Chondrocyte (in vitro differentiated cells): Measurements from ENCODE around the gene GSC. TPM values are rescaled to one million over a fixed set of nuclear protein-coding genes. Genes with fewer than 3 reads are reported as not detected.
A peak's percentile ranks its signal among the peaks of the same experiment; 100 is the strongest.

Experiments
- DNase-seq: peaks from one replicate; pipeline ENCODE4 v3.0.0; 2021; ENCODE audit warnings: mixed read lengths, low spot score
- H3K27ac Mint-ChIP-seq: one replicate; pipeline ENCODE4 v1.8.0; 2021; ENCODE audit warnings: mild to moderate bottlenecking, moderate library complexity, mixed read lengths; ENCODE audit not compliant: unreplicated experiment
- H3K27me3 Mint-ChIP-seq: 2 replicates; pipeline ENCODE4 v1.8.0; 2021; ENCODE audit warnings: low read depth, mixed read lengths
- H3K36me3 Mint-ChIP-seq: 2 replicates; pipeline ENCODE4 v1.8.0; 2021; ENCODE audit warnings: low read depth, mixed read lengths
- H3K4me1 Mint-ChIP-seq: 2 replicates; pipeline ENCODE4 v1.8.0; 2021; ENCODE audit warnings: low read depth, mild to moderate bottlenecking, mixed read lengths
- H3K4me3 Mint-ChIP-seq: one replicate; pipeline ENCODE4 v1.8.0; 2021; ENCODE audit warnings: mild to moderate bottlenecking, moderate library complexity, mixed read lengths; ENCODE audit not compliant: unreplicated experiment
- H3K9me3 Mint-ChIP-seq: 2 replicates; pipeline ENCODE4 v1.8.0; 2021; ENCODE audit warnings: low read depth, mixed read lengths
- CTCF ChIP-seq: fragments of 200-600 bp; sonication (generic); IDR thresholded peaks from 2 replicates; pipeline ENCODE4 v1.5.0; 2021; ENCODE audit warnings: antibody characterized with exemption, mild to moderate bottlenecking, moderate library complexity
- long read RNA-seq: library from polyadenylated mRNA; stranded (forward); transcript quantifications from one replicate; pipeline ENCODE4 v2.0.0, GENCODE V29; 2021
- total RNA-seq: library from RNA; stranded (reverse); gene quantifications from 3 replicates; pipeline ENCODE4 v1.2.1, GENCODE V29; 2021

The GSC gene
- total RNA-seq = not detected in 3 replicates
- long read RNA-seq = 0 reads

GRCh38 chr14:94769391-94770250 is at the start of gene GSC:
GSC (minus strand) TSS chr14:94770113; CDS start chr14:94770015, 98 bp downstream.
- H3K27me3 Mint-ChIP-seq = peaks cover 85% of the 10 kb centered on the region

GRCh38 chr14:94819531-94819930 is 49.6 kb upstream of the GSC start:
- Mint-ChIP-seq H3K4me1 (peaks cover 3% of the 10 kb centered on the region), H3K27me3 (peaks cover 5% of the 10 kb centered on the region), H3K27ac (no peak overlapping the region), H3K36me3 (peaks cover 2% of the 10 kb centered on the region), H3K9me3 (peaks cover 4% of the 10 kb centered on the region), H3K4me3 (no peak overlapping the region)
- DNase-seq = peak; percentile 53
- no peak for TF ChIP-seq CTCF

More at GRCh38 chr14:94769391-94770250, at the start of gene GSC:
- Mint-ChIP-seq H3K27ac (no peak within 1 kb of the TSS), H3K36me3 (peaks cover 10% of the 10 kb centered on the region), H3K4me3 (peak within 1 kb of the TSS; percentile 67), H3K4me1 (peaks cover 26% of the 10 kb centered on the region), H3K9me3 (no peaks in the 10 kb centered on the region)
- TF ChIP-seq CTCF = no peak
- DNase-seq = no peak

- H3K4me1 Mint-ChIP-seq = no peaks in the 10 kb centered on the region
- no peak overlapping the region for H3K4me3 Mint-ChIP-seq
- H3K36me3 Mint-ChIP-seq = no peaks in the 10 kb centered on the region
- no peak for DNase-seq
- no peak overlapping the region for H3K27ac Mint-ChIP-seq
- H3K9me3 Mint-ChIP-seq = no peaks in the 10 kb centered on the region
- peaks cover 4% of the 10 kb centered on the region for H3K27me3 Mint-ChIP-seq
- TF ChIP-seq CTCF = peak; percentile 67
These were observed 46.2 kb upstream of the GSC start for GRCh38 chr14:94816113-94816512.

- no peak for DNase-seq
These were observed 35.9 kb upstream of the GSC start for GRCh38 chr14:94805680-94806288.

More at GRCh38 chr14:94805680-94806288, 35.9 kb upstream of the GSC start:
- Mint-ChIP-seq H3K4me1 (peaks cover 7% of the 10 kb centered on the region), H3K27ac (peak overlapping the region; percentile 66), H3K9me3 (no peaks in the 10 kb centered on the region), H3K36me3 (no peaks in the 10 kb centered on the region), H3K27me3 (peaks cover 10% of the 10 kb centered on the region), H3K4me3 (no peak overlapping the region)
- TF ChIP-seq CTCF = no peak
